SU-DHL-6 (cell line): Measurements from ENCODE around the gene SMARCAD1.

Source experiments
- EZH2phosphoT487 ChIP-seq: fragments of 200-600 bp; sonication (generic), shearing (Covaris generic); conservative IDR thresholded peaks from 2 replicates; pipeline ENCODE4 v1.6.1; 2018; ENCODE audit warnings: mild to moderate bottlenecking, antibody characterized with exemption, low read length, moderate library complexity, mixed read lengths
- TF ChIP-seq, protein P1 (sequence below): fragments of 200-600 bp; sonication (generic); IDR thresholded peaks from one replicate; pipeline ENCODE4 v1.5.1; 2017; ENCODE audit warnings: antibody characterized with exemption, mild to moderate bottlenecking, low read length, moderate library complexity; ENCODE audit not compliant: insufficient read depth, poor library complexity, severe bottlenecking

DNA sequence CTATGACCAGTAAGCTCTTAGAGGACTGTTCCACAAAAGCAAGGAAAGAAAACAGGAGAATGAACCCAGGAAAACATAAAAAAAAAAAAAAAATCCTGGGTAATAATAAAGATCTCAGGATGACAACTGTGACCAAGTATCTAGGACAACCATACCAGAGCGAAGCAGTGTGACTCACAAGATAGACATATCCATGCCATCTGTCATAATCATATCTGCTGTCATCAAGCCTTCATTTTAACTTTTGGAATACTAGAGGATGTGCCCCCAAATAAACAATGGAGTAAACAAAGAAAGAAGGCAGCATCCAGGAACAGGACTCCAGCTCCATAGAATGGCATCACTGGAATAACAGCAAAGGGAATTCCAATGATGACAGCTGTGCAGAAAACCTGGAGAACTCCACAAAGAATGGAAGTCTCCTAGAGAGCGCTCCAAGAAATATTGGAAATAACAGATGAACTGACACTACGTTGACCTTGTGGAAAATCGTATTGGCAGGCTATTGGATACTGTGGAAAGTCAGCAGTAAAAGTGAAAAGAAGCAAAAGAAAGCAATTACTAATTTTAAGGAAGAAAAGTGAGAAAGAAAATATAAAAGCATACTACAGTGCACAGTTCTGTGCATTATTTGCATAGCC is 99.7 kb downstream of the SMARCAD1 start:
- TF ChIP-seq, protein P1, sequence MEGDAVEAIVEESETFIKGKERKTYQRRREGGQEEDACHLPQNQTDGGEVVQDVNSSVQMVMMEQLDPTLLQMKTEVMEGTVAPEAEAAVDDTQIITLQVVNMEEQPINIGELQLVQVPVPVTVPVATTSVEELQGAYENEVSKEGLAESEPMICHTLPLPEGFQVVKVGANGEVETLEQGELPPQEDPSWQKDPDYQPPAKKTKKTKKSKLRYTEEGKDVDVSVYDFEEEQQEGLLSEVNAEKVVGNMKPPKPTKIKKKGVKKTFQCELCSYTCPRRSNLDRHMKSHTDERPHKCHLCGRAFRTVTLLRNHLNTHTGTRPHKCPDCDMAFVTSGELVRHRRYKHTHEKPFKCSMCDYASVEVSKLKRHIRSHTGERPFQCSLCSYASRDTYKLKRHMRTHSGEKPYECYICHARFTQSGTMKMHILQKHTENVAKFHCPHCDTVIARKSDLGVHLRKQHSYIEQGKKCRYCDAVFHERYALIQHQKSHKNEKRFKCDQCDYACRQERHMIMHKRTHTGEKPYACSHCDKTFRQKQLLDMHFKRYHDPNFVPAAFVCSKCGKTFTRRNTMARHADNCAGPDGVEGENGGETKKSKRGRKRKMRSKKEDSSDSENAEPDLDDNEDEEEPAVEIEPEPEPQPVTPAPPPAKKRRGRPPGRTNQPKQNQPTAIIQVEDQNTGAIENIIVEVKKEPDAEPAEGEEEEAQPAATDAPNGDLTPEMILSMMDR, result no peak
- no peak for TF ChIP-seq EZH2phosphoT487
